HG02571 (cell line): Measurements from ENCODE around the gene XPO1.
A peak's percentile ranks its signal among the peaks of the same experiment; 100 is the strongest.
"Not testable (repeated sequence)": the region's sequence is repeated elsewhere in the genome, so short reads cannot be mapped to it uniquely, and the experiment has no call there.

Source experiments
- ATAC-seq: cut with Tn5 transposase; IDR thresholded peaks from one replicate; pipeline ENCODE4 v1.9.1; 2021; ENCODE audit warnings: mild to moderate bottlenecking, moderate library complexity; ENCODE audit not compliant: unreplicated experiment

Gene XPO1

DNA sequence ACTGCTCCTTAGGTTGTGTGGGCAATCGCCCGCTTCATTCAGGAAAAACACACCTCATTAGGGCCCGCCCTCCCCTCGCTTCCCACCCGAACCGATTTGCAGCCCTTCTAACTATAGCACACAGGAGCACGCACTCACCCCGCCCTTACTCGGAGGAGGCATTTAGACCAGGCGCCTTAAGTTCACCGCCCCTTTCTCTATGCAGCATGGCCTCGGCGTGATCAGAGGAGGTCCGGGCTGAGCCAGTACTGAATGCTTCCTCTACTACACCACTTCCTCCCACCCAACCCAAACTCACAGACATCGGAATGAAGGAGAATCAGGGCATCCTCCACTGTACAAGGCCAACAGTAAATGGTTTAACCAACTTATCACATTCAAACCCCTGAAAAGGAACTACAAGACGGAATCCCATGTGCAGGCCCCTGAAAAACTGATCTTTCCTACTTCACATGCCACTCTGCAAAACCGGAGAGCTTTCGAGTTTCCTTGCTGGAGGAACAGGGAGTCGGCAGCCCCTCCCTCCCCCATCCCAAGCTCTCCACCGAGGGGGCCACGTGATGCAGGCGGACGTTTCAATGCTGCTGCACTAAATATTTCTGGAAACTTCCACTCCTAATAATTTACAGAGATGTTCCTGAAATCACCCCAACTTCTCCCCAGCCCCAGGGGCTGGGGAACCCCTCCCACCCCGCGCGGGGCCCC, 1.4 kb downstream of the XPO1 start:
- peak; percentile 50 for ATAC-seq

DNA sequence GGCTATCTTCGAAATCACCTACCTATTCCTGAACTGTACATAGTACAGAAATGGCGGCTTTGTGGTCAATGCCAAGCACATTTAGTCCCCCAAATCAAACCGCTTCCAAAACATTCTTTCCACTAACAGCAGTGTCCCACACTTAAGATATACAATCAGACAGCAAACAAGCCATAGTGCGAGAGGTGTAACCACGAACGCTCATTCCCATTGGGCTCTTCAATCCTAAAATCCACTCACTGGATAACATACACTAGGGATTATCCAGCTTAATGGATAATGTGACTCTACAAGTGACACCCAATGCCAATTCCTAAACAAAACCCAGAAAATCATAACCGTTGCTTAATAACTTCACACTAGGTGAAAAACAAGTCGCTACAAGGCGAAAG, 2.0 kb downstream of the XPO1 start:
- ATAC-seq: no peak

DNA sequence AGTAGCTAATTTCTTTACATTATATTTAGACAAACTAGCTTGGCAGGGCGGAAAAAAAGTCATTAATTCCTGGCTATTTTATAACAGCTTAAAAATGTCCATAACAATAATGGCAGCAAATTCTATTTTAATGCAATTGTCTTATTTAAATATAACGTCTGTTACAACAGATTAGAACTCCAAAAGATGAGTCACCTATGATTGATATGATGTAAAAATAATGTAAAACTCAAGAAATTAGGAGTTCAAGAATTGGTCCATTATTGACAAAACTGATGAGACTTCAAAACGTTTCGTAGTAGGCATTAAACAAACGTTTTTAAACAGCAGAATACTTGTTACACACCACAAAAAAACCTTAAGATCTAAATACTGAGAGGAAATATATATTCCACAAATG, 2.7 kb downstream of the XPO1 start:
- ATAC-seq: no peak

DNA sequence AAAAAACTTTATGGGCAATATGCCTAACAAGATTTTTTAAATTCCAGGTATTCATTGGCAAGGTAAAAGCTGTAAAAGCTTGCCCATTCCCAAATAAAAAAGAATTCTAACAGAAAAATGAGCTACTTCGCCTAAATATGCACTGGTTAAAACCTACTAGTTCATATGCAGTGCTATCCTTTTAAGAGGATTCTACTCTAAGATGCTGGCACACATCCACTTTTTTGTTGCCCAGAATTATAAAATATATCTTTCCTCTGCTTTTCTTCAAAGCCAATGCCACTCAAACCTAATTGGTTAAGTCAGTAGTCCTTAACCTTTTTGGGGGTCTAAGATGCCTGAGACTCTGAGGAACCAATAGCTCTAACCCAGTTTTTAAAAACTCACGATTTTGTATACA, 3.2 kb downstream of the XPO1 start:
- no peak for ATAC-seq

DNA sequence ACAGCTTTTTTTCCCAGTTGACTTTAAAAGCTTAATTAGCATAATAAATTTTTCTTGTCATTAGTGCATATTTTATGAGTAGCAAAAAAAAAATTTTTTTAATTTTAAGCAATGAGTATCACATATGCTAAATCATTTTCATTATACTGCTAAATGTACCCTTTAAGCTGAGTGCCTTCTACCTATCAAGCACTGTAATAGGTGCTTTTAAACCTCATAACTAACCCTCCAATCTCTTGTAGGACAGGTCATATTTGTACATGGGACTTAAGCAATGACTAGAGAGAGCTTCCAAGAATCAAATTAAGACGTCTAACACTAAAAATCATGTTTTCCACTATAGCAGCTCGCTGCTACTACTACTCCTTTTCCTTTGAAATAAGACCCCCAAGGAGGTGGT, 7.4 kb downstream of the XPO1 start:
- ATAC-seq: no peak

DNA sequence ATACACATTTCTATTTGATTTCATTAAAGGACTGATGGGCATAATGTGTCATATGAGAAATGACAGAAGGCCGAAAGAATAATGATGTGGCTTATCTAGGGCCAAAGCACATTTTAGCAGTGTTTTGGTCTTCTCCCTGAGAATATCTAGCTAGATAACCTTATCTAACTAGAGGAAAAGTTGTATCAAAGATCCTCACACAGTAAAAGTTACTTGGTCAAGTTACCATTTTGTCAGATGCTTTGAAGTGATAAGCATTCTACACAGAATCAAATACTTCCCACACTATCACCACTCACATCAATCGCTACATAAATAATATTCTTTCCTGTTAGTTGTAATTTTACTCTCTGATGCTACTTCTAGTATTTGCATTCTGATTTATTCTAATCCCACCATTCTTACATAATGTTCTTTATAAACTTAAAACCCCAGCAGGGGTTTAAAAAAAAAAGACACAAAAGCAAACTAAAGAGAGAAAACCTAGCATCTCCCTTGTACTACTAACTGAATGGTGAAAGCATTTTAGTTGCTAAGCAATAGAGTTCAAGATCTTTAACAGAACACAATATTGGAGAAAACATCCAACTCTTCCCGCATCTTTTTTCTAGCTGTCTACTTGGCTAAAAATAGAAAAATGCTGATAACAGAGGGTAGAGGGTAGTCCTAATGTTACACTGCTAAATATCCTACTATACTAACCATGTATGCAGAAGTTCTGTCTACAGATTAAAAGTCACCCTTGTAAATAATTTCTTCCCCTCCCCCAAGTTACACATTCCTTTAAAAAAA, 8.0 kb downstream of the XPO1 start:
- no peak for ATAC-seq

DNA sequence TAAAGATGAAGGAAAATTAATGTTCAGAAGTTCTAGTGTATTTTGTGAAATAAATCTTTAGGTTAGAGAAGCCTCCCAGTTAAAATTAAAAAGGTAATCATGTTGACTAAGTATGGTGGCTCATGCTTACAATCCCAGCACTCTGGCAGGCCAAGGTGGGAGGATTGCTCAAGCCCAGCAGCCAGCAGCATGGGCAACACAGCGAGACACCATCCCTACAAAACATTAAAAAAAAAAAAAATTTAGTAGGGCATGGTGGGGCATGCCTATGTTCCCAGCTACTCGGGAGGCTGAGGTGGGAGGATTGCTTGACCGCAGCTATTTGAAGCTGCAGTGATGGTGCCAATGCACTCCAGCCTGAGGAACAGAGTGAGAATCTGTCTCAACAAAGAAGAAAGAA, 17.9 kb downstream of the XPO1 start:
- ATAC-seq: no peak

DNA sequence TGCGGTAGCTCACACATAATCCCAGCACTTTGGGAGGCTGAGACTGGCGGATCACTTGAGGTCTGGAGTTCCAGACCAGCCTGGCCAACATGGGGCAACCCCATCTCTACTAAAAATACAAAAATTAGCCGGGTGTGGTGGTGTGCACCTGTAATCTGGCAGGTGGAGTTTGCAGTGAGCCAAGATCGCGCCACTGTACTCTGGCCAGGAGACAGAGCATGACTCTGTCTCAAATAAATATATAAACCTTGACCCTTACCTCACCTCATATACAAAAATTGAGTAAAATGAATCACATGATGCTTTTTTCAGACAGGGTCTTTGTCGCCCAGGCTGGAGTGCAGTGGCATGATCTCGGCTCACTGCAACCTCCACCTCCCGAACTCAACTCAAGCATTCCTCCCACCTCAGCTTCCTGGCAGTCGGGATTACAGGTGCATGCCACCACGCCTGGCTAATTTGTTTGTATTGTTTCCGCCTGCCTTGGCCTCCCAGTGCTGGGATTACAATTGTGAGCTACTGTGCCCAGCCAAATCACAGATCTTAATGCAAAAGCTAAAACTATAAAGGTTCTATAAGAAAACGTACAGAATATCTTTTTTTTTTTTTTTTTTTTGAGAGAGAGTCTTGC, 25.3 kb downstream of the XPO1 start:
- ATAC-seq: no peak

DNA sequence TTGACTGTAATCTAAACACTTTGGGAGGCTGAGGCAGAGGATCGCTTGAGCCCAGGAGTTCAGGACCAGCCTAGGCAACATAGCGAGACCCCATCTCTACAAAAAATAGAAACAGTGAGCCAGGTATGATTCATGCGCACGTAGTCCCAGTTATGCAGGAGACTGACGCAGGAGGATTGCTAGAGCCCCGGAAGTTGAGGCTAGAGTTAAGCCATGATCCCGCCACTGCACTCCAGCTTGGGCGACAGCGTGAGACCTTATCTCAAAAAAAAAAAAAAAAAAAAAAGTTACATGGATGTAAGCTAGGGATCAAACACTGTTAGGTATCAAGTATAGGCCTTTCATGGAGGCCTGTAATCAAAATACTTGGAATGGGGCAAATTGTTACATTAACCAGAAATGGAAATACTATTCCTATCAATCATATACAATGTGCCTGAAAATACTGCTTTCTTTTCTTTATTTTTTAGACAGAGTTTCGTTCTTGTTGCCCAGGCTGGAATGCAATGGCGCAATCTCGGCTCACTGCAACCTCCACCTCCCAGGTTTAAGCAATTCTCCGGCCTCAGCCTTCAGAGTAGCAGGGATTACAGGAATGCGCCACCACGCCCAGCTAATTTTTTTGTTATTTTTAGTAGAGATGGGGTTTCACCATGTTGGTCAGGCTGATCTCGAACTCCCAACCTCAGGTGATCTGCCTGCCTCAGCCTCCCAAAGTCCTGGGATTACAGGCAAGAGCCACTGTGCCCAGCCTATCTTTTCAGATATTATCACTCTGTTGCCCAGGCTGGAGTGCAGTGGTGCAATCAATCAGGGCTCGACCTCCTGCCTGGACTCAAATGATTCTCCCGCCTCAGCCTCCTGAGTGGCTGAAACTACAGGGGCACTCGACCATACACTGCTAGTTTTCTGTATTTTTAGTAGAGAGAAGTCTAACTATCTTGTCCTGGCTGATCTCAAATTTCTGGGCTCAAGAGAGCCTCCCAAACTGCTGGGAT, 27.2 kb downstream of the XPO1 start:
- no peak for ATAC-seq

DNA sequence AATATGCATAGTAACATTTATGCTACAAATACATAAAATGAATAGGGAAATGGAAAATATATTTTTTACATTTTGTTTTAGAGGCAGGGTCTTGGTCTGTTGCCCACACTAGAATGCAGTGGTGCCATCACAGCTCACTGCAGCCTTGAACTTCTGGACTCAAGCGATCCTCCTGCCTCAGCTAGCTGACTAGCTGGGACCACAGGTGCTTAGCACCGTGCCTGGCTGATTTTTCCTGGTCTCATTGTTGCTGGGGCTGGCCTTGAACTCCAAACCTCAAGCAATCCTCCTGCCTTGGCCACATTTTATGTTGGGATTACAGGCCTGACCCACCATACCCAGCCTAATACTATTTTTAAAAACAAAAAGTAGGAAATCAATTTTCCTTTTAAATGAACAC, 33.2 kb downstream of the XPO1 start:
- no peak for ATAC-seq

DNA sequence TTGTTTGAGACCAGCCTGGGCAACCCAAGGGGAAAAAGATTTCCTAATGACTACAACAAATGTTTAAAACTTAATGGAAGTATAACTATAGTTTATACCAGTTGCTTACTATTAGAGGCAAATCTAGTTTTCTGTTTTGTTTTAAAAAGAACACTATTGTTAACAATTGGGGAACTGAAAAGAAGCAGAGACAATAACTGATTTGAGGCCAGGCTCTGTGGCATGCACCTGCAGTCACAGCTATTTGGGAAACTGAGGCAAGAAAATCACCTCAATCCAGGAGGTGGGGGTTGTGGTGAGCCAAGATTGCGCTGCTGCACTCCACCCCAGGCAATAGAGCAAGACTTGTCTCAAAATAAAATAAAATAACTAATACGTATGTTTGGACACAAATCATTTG, 39.1 kb downstream of the XPO1 start:
- ATAC-seq: no peak

DNA sequence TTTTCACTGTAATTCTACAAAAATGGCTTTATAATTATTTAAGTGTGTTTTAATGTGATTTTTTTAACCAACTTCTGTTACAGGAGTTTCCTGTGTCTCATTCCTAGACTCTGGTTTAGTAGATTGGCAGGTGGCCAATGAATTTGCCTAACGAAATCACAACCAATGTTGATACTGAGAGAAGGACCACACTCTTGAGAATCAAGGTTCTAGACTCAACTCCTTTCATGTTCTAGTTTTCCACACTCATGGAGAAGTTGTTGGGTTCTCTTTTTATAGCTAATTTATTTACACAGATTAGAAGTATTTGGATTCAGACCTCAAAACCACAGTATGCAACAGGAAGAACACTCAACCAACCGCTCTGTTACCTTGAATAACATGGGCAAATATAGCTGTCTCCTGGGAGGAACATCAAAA, 44.6 kb downstream of the XPO1 start:
- no peak for ATAC-seq

DNA sequence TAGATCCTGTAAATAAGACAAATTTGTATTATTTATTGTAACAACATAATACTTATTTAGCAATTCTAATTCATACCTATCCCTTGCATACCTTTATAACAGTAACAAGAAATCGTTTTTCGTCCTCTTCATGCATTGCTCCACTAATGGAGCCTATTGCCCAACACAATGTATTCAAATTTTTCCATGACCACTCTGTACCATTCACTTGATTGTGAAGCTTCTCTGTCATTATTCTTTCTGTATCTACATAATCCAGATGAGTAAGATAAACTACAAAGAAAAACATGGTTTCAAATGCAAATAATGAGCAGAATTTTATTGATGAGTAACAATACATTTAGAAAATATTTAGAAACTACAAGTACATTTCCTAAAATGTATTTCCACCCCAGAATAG, 45.7 kb downstream of the XPO1 start:
- no peak for ATAC-seq

DNA sequence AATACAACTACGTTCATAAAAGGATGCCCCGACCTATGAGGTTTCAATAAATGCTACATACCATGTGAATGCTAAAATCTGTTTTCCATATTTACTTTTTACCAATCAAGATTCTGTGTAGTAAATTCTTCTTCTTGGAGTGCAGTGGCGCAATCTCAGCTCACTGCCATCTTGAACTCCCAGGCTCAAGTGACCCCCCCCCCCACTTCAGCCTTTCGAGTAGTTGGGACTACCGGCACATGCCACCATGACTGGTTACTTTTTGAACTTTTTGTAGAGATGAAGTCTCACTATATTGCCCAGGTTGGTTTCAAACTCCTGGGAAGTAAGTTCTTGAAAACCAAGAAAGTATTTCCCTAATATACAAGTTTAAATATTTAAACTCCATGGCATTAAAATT, 52.9 kb downstream of the XPO1 start:
- ATAC-seq: no peak

DNA sequence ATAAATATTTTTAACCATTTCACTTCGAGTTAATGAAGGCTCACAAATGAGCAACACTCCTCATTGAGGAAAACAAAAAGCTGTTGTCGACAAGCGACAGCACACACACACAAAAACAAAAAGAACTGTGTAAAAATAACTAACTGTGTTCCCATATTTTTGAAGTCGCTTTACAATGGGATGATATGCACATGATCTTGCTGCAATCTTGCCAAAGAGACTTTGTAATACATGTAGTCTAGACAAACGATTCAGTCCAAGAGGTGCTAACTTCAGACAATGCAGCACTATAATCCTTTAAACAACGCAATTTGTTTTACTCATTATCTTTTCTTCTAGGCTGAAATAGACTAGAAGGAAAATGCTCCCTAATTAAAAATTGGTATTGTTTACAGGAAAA, 60.1 kb downstream of the XPO1 start:
- ATAC-seq: no peak

DNA sequence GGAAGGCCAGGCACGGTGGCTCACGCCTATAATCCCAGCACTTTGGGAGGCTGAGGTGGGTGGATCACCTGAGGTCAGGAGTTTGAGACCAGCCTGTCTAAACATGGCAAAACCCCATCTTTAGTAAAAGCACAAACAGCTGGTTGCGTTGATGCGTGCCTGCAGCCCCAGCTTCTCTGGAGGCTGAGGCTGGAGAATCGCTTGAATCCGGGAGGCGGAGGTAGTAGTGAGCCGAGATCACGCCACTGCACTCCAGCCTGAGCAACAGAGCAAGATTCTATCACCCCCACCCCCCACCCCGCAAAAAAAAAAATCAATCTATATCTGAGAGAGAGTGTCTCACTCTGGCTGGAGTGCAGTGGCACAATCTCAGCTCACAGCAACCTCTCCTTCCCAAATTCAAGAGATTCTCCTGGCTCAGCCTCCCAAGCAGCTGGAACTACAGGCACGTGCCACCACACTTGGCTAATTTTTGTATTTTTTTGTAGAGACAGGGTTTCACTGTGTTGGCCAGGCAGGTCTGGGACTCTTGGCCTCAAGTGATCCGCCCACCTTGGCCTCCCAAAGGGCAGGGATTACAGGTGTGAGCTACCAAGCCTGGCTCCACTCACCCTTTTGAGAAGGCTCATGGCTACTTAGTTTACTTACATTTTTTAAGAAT, 61.1 kb downstream of the XPO1 start:
- ATAC-seq: not testable (repeated sequence)

DNA sequence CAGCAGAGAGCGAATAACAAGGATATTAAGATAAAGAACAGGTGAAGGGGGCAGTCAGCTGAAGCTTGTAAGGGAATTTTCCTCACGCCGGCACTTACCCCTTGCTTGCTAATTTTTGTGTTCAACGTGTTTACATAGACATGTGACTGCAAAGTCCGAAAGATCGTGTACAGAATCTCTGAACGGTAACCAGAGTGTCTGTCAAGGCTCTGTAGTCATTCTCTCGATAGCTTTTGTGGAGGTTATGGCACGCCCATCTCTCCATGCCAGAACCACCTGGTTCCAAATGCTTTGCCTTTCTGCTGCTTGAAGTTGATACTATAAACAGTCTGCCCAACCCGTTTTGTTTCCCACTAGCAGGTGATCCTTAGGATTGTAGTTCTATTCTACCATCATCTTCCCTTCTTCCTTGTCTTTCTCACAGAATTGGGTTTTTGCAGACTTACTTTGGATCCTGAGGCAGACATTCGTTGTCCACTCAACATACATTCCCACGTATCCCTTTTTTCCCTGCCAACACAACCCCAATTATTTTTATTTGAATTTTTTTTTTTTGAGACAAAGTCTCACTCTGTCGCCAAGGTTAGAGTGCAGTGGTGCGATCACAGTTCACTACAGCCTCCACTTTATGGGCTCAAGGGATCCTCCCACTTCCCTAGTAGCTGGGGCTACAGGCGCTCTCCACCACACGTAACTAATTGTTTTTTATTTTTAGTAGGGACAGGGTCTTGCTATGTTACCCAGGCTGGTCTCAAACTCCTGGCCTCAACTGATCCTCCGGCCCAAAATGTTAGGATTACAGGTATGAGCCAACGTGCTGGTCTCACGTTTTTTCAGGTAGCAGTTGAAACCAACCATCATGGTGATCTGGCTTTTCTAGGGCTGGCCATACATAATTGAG, 66.0 kb downstream of the XPO1 start:
- no peak for ATAC-seq

DNA sequence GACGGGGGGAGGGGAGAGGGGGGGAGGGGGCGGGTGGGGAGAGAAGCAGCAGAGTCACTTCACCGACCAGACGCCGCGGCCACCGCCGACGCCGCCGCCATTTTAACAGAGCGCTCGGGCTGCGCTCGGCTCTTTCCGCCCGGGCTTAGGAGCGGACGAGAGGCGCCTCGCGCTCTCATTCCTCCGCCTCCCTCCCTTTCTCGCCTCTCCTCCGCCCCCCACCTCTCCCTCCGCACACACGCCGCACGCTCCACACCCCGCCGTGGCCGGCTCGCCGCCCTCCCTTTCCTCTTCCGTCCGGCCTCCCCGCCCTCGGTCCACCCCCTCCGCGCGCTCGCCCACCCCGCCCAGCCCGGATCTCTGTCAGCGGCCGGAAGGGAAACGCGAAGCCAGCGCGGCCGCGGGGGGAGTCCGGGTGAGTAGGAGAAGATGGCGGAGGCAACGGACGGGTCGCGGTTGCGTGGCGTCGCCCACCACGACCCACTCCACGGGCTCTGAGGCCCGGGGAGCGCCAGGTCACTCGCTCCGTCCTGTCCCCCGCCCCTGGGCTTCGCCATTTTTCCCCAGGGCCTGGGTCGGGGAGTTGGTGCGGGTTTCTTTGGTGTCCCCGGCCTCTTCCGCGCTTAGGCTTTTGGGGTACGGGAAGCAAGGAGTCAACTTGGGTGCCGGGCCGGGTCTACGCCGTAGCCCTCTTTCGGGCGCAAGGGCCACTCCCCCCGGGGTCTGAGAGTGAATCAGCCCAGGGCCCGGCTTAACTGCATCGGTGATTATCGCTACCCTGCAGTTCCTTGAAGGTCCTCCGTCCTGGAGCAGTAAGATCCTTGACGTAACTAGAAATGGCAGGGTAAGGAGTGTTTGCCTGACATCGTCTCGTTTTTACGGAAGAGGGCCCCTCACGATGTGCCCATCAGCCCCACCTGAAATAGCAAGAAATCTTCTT, 66.9 kb downstream of the XPO1 start, which contains the start of gene USP34:
TSS of gene USP34 (minus strand) at position 123 of the 940 bp plus-strand sequence. CDS start 395 bp downstream, outside the sequence.
- ATAC-seq: peak; percentile 77
